ENCODE results near the gene ARHGEF17.

Gene ARHGEF17

DNA sequence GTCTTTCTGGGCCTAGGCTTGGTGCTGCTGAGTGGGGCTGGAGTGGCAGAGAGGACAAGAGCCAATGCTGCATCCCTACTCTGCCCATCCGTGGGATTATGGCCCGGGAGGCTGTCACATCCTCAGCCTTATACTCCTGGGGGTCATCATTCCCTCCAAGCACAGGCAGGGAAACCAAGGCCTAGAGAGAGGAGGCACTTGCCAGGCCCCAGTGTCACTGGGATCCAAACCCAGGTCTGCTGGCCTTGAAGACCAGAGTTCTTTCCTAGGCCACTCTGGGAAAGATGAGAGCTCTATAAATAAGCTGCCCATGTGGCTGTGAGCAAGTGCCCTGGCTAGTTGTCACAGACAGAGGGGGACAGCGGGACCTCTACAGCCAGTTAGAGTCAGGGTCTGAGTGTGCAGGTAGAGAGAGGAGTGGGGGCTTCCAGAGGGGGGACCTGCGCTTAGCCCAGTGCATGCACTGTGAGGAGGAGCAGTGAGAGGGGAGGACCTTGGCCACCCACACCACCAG is 72.9 kb downstream of the ARHGEF17 start:
- no peak for DNase-seq (ENCODE audit: low spot score)

DNA sequence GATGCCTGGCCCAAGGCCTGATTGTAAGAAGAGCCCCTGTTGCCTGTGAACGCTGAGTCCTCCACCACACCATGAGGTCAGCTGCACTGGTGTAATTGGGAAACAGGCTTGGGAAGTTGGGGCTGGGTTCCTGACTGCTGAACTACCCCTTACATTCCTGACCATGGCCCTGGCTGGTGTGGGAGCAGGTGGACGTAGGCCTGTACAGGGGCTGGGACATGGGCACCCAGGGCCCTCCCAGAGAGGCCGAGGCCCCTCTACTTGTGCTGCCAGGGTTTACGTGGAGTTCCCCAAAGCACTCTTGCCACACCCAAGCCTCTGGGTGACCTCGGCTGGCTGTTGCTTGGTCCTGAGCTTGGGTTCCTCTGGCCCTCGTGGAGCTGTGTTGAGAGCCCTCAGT is 73.5 kb downstream of the ARHGEF17 start:
- no peak for DNase-seq (ENCODE audit: low spot score)

DNA sequence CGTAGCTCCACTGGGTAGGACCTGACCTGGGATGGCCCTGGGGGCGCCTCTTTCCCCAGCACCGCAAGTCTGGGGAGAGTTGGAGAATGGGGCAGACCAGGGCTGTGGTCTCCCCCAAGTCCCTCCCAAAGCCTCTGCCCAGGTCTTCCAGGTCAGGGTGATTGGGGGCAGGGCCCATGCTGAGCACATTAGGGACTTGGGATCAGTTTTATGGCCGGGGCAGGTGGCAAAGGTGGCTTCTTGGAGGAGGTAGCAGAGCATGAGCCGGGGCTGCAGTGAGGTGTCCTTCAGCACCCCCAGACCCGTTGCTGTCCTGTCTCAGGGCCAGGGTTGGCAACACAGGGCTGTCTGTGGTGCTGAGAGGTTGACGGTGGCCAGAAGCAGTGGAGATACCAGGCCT is 74.1 kb downstream of the ARHGEF17 start:
- DNase-seq (ENCODE audit: low spot score): no peak

DNA sequence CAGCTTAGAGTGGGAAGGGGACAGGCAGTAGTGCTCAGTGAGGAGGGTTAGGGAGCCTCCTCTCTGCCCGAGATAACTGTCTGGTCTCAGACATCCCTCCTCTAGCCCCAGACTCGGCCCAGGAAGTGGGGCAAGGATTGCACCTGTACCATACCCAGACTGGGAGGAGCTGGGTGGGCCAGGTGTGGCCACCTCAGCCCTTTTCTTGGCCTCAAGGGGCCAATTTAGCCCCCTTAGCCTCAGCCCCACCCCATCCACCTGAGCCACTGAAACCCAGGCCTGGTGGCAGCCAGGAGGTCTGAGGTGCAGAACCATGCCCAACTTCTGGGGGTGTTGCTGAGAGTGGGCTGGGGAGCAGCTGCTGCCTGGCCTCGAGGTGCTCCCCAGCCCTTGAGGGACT is 74.7 kb downstream of the ARHGEF17 start:
- DNase-seq (ENCODE audit: low spot score): no peak

DNA sequence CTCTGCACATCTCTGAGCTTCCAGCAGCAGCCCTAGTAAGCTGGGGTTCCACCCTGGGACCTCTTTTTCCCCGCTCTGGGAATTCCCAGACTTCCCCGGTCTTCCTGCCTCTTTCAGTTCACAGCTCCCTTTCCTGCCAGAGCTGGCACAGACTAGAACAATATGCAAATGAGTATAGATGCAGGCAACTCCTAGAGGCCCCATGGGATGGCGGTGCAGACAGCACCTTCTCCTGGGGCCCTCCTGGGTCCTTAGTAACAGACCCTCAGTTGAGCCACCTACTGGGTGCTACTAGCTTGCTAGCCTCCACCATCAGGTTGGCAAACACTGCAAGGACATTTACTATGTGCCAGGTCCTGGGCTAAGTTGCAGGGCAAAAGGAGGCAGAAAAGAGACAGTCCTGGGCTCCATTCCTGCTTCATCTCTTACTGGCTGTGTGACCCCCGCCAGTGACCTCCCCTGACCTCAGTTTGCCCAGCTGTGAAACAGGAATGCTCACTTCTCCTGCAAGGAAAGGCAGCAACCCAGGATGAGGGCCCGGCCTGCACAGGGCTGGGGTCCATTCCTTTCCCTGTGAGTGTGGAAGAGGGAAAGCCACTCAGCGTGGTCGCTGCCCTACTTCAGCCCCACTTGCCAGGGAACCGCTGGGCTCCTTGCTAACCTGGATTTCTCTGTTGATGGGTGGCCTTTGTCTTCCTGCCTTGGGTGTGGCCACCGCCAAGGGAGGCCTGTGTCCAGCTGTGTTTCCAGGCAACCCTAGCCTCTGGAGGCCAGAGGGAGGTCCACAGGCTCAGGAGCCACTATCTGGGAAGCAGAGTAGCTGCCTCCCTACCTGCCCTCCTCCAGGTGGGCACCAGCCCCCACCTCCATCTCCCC is 75.4 kb downstream of the ARHGEF17 start:
- no peak for DNase-seq (ENCODE audit: low spot score)

DNA sequence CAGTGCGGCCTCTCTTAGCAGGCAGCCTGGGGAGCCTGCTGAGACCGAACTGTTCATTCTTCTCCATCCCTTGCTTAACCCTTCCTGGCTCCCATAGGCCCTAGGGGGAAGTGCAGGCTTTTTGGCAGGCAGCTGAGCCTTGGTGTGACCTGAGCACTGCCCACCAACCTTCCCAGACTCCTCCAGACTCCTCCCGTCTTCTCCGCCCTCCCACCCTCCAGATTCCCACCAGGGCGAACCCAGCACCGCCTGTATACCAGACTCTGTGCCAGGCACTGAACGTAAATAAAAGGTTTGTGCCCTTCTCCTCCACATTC is 76.0 kb downstream of the ARHGEF17 start:
- no peak for DNase-seq (ENCODE audit: low spot score)

DNA sequence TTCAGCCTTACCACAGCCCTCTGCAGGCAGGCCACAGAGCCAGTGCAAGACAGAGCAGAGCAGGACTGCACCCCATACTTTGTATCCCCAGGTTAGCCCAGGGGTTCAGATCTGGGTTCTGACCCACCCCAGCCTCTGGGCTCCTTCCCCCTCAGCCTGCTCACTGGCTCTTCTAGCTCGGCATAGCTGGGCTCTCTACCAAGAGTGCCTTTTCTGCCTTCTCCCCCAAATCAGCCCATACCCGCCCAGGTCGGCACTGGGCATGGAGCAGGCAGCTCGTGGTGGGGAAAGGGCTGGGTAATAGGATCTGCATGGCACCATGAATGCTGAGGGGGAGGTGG is 76.4 kb downstream of the ARHGEF17 start:
- no peak for DNase-seq (ENCODE audit: low spot score)

DNA sequence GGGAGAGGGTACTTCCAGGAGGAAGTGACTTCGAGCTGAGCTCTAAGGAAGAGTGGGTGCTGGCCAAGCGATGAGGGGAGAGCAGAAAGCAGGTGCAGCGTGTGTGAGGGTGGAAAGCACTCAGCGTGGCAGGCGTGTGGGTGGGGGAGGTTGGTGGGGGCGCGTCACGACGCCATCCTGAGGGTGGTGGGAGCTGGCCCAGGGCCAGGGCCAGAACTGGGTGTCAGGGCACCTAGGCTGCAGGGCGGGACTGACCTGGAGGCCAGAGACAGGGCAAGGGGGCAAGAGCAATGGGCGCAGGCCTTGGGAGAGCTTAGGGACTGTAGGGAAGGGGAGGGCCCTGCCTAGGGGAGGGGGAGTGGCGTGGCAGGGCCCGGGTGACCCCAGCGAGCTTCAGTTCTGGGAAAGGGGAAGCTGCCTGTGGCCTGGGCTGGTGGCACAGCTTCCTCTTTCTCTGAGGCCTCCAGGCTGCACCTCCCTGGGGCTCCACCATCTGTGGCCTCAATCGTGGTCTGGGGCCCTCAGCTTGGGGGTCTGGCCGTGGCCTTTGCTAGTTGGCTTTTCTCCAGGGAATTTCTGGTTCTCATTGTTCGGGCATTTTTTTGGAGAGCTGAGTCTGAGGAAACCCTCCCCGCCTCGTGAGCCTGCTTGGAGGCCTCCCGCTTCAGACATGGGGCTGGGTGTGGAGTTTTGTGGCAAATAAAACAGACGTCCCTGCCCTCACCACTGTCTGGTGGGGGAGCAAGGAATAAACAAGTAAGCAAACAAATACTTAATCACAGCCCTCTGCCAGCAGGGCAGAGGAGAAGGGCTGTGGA is 77.0 kb downstream of the ARHGEF17 start:
- DNase-seq (ENCODE audit: low spot score): no peak

DNA sequence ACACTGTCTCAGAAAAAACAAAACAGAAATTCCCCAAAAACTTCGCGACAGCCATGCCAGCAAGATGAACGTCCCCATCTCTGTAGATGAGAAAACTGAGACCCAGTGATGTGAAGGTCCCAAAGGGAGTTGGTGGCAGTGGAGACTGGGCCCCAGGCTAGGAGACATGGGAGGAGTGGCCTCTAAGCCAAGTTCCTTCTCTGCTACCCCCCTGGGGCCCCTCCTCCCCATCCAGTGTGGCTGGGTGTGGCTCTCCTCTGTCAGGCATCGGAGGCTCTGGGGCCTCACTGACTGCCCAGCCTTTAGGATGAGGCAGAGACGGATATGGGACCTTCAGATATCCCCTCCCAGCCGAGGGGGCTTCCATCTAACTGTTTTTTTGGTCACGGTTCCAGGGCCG is 77.9 kb downstream of the ARHGEF17 start:
- no peak for DNase-seq (ENCODE audit: low spot score)

DNA sequence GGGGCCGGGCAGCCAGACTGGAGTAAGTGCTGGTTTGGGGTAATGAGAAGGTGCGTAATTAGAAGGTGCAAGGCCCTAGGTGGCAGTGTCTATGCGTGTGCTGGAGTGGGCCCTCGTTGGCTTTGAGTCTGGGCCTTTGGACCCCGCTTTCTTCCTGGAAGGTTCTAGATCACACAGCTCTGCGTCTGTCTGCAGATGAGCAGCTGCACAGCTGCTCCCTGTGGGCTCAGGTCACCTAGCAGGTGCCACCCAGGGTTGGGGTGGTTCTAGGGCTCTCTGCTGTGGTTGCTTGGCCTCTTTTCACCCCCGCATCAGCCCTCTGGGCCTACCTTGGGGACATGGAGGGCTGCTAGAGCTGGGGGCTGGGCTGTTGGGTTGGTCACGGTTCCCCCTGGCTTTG is 78.5 kb downstream of the ARHGEF17 start:
- DNase-seq (ENCODE audit: low spot score): no peak

DNA sequence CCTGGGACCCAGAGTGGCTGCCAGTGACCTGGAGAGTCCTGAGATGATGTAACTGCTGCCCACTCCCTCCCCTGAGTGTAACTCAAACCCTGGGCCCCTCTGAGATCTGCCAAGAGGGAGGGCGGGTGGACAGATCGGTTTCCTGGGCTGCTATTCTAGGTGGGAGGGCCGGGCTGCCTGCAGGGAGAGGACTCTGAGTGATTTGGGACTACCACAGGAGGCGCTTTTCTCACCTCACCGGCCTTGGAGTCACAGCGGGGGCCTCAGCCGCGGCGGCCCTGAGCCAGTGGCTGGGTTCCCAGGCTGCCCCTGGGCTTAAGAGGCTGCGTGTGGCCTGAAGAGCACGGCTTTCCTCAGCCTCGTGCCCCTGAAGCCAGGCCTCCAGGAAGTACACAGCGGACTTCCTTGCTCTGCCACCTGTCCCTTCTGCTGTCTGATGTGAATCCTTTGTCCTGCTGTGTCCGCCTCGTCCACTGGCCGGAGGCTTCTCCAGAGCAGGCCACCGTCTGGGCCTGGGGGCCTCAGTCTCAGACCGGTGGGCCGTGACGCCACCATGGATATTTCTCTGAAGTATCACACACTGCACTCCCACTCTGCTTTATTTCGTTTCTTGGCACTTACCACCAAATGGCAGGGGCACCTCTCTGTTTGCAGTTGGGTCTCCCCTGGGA is 79.7 kb downstream of the ARHGEF17 start:
- no peak for DNase-seq (ENCODE audit: low spot score)

DNA sequence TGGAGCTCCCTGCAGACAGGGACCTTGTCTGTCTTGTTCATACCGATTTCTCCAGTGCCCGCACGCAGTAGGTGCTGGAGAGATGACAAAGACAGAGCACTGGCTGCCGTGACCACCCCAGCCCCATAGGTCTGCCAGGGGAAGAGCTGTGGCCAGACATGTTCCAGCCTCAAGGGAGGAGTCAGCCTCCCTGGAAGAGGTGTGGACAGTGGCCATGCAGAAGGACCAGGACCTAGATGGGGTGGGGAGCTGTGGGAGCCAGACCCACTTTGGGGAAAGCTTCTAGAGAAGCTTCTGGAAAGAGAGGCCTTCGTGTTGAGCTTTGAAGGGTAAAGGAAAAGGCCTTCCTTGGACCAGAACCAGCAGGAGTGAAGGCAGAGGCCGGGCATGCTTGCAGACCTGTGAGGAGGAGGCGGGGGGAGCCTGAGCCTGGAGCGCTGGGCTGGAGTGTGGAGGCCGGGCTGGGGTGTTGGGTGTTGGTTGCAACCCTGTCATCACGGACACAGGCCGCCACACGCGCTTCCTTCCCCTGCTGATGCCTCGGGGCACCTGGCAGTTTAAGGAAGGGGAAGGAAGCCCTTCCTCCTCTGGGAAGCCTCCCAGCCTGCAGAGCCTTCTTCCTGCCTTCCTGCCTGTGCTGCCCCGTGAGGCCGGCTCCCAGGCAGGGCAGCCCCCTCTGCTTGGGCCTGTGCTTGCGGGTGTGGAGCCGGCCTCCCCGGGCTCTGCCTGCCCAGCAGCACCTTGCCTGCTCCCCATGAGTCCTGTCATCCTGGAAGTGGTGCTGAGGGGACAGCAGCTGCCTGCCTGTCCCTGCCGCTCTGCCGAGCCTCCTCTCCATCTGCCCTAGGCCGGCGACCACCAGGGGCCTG is 80.4 kb downstream of the ARHGEF17 start:
- DNase-seq (ENCODE audit: low spot score): no peak

DNA sequence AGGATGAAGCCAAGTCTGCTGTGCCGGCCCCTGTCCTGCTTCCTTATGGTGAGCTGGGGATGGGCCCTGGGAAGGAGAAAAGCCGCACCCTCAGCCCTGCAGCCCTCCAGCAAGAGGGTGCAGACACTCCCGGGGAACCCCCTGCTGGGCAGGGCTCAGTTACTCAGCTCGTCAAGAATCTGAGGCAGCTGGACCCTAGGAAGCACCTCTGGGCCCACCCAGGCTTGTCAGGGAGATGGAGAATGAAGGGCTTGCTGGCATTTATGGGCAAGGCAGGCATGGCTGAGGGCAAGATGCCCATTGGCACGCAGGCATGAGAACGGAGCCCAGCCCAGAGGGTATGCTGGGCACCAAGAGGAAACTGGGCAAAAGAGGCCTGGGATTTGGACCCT is 81.1 kb downstream of the ARHGEF17 start:
- DNase-seq (ENCODE audit: low spot score): no peak

DNA sequence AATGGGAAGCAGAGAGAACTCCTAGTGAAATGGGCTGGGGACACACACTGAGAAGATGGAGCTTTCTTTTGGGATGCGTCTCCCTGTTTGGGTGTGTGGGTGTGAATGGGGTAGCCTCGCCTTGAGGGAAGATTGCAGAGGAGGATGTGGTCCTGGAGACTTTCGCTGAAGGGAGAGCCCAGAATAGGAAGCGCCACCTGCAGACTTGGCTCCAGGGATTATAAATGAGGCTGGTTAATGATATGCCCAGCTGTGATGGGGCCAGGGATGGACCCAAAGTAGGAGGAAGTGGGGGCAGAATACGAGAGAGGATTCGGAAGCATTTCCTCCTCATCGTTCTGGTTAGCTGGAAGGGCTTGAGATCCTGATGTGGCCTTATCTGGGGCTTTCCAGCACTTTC is 81.8 kb downstream of the ARHGEF17 start:
- no peak for DNase-seq (ENCODE audit: low spot score)

DNA sequence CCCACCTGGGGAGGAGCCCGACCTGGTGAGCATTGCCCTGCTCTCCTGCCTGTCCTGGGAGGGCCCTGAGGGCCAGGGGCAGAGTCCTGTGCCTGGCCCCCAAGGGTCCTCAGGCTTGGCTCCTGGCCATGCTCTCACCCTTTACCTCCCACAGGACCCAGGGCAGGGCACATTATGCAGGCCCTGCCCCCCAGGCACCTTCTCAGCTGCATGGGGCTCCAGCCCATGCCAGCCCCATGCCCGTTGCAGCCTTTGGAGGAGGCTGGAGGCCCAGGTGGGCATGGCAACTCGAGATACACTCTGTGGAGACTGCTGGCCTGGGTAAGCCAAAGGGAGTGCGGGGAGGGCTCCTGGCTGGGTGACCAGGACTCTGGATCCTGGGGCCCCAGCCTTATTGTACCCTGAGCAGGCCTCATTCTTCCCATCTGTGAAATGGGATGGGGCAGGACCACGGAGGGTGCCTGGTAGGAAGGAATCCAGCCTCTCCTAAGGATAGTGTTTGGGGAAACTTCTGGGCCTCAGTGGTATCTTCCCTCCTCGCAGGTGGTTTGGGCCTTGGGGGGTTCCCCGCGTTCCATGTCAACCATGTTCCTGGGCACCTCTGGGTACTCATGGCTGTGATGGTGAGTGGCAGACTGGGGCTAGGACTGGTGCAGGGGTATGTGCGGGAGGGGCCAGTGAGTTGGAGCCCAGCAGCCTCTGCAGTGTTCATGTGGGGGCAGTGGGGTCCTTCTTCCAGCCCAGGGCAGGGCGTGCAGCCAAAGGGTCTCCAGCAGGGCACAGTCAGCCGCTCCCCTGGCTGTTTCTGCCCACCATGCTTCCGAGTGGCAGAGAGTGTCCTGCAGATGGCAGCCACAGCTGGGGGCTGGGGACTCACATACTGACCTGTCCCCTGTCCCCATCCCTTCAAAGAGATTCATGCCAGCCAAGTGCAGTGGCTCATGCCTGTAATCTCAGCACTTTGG is 82.8 kb downstream of the ARHGEF17 start:
- no peak for DNase-seq (ENCODE audit: low spot score)

DNA sequence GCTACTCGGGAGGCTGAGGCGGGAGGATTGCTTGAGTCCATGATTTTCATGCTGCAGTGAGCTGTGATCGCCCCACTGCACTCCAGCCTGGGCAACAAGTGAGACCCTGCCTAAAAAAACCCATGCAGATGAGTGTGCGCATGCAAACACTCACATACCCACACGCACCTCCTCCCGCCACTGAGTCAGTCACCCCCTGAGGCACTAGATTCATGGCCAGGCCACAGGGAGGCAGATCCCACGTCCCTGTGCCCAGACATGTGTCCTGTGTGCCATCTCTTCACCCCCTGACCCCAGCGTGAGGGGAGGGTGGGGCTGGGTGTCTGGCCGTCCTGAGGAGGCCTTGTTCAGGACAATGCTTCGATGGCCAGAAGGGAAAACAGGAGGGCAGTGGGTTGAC is 83.6 kb downstream of the ARHGEF17 start:
- no peak for DNase-seq (ENCODE audit: low spot score)

DNA sequence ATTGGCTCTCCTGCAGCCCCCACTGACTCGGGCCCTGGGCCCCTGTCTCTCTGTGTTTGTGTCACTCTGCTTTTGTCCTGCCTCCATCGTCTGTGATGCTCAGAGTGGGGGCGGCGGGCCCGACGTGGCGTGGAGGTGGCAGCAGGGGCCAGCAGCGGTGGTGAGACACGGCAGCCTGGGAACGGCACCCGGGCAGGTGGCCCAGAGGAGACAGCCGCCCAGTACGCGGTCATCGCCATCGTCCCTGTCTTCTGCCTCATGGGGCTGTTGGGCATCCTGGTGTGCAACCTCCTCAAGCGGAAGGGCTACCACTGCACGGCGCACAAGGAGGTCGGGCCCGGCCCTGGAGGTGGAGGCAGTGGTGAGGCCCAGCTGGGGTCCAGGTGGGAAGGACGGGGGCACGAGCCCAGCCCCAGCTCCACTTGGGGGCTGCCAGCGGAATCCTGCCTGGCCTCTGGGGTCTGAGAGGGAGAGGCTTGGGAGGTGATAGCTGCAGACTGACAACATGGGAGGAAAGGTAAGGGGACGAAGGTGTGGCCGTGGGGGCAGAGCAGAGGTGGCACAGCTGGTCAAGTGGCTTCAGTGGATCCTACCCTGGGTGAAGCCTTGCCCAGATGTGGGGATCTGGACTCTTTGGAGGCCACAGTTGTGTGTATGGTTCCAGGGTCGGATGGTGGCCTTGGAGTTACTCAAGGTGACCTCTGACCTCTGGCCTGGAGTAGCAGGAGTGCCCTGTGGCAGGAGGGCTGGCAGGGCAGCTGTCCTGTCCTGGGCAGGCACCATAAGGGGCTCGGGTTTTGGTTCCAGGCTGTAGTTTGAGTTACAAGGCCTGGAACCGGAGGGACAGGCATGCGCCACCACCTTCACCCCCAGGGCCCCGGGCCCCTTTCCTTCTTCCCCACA is 84.3 kb downstream of the ARHGEF17 start:
- no peak for DNase-seq (ENCODE audit: low spot score)

DNA sequence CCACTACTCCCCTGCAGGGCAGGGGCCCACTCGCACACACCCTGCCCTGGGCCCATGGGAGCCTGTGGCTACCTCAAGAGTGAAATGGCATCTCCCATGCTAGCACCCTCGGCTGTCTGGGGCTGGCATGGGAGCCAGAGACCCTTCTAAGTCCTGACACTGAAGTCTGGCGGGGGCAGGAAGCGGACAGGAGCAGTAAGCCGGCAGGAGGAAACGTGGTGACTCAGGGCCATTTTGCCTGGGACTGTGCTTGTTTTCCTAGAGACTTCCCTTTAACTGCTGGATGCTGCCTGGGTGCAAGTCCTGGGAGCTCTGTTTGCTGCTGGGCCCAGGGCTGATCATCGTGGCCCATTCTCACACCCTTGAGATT is 84.9 kb downstream of the ARHGEF17 start:
- DNase-seq (ENCODE audit: low spot score): peak; percentile 41

Data from hepatic stellate cell (primary cell).